H9 (cell line): ENCODE measurements around the gene LRRTM2. TPM values are rescaled to one million over a fixed set of nuclear protein-coding genes. Genes with fewer than 3 reads are reported as not detected.

Source experiments
- DNase-seq: peaks from one replicate; pipeline ENCODE4 v3.0.0-alpha.2; 2017
- H2AFZ ChIP-seq: one replicate; pipeline ENCODE4 v1.6.1; 2013; ENCODE audit warnings: mild to moderate bottlenecking, low read length, control low read depth, moderate library complexity
- H2AK5ac ChIP-seq: 2 replicates; pipeline ENCODE4 v1.6.1; 2013; ENCODE audit warnings: low read length, control low read depth, mixed read lengths; ENCODE audit not compliant: insufficient read length
- H2BK120ac ChIP-seq: one replicate; pipeline ENCODE4 v1.6.1; 2013; ENCODE audit warnings: low read depth, mild to moderate bottlenecking, low read length, control low read depth, inconsistent platforms; ENCODE audit not compliant: poor library complexity, severe bottlenecking
- H2BK12ac ChIP-seq: 2 replicates; pipeline ENCODE4 v1.6.1; 2013; ENCODE audit warnings: low read length, control low read depth, mixed read lengths, low read depth; ENCODE audit not compliant: insufficient read length
- H2BK15ac ChIP-seq: 2 replicates; pipeline ENCODE4 v1.6.1; 2013; ENCODE audit warnings: low read depth, low read length, control low read depth
- H2BK20ac ChIP-seq: one replicate; pipeline ENCODE4 v1.6.1; 2013; ENCODE audit warnings: low read depth, mild to moderate bottlenecking, low read length, control low read depth, inconsistent platforms; ENCODE audit not compliant: poor library complexity, severe bottlenecking
- H2BK5ac ChIP-seq: 2 replicates; pipeline ENCODE4 v1.6.1; 2013; ENCODE audit warnings: low read length, control low read depth, mixed read lengths; ENCODE audit not compliant: insufficient read length
- H3K14ac ChIP-seq: 2 replicates; pipeline ENCODE4 v1.6.1; 2013; ENCODE audit warnings: low read length, control low read depth; ENCODE audit not compliant: insufficient read depth
- H3K18ac ChIP-seq: 2 replicates; pipeline ENCODE4 v1.6.1; 2013; ENCODE audit warnings: low read depth, mild to moderate bottlenecking, mixed read lengths, low read length, control low read depth; ENCODE audit not compliant: insufficient read length
- H3K23ac ChIP-seq: 2 replicates; pipeline ENCODE4 v1.6.1; 2013; ENCODE audit warnings: low read length, control low read depth, mixed read lengths, low read depth; ENCODE audit not compliant: insufficient read length
- H3K23me2 ChIP-seq: 2 replicates; pipeline ENCODE4 v1.6.1; 2013; ENCODE audit warnings: low read depth, mild to moderate bottlenecking, mixed read lengths, low read length, control low read depth; ENCODE audit not compliant: insufficient read length, poor library complexity, severe bottlenecking
- H3K27ac ChIP-seq: 2 replicates; pipeline ENCODE4 v1.5.1; 2013; ENCODE audit warnings: low read length, control low read depth, mixed read lengths, low read depth; ENCODE audit not compliant: insufficient read length
- H3K27me3 ChIP-seq: 2 replicates; pipeline ENCODE4 v1.6.1; 2013; ENCODE audit warnings: low read length, control low read depth, inconsistent platforms; ENCODE audit not compliant: insufficient read depth
- H3K4ac ChIP-seq: 2 replicates; pipeline ENCODE4 v1.6.1; 2013; ENCODE audit warnings: low read depth, mild to moderate bottlenecking, control low read depth, inconsistent platforms, low read length, moderate library complexity
- H3K4me1 ChIP-seq: 2 replicates; pipeline ENCODE4 v1.6.1; 2013; ENCODE audit warnings: low read length, control low read depth, inconsistent platforms; ENCODE audit not compliant: insufficient read depth
- H3K4me2 ChIP-seq: 2 replicates; pipeline ENCODE4 v1.6.1; 2013; ENCODE audit warnings: low read length, control low read depth, mixed read lengths; ENCODE audit not compliant: insufficient read length, insufficient read depth
- H3K56ac ChIP-seq: 2 replicates; pipeline ENCODE4 v1.6.1; 2013; ENCODE audit warnings: low read depth, mild to moderate bottlenecking, mixed read lengths, low read length, control low read depth; ENCODE audit not compliant: insufficient read length
- H3K79me1 ChIP-seq: 2 replicates; pipeline ENCODE4 v1.6.1; 2013; ENCODE audit warnings: low read depth, mild to moderate bottlenecking, moderate library complexity, low read length, control low read depth, inconsistent platforms; ENCODE audit not compliant: insufficient read depth, poor library complexity, severe bottlenecking
- H3K79me2 ChIP-seq: 2 replicates; pipeline ENCODE4 v1.6.1; 2013; ENCODE audit warnings: low read length, control low read depth, inconsistent platforms; ENCODE audit not compliant: insufficient read depth
- H3K9ac ChIP-seq: 2 replicates; pipeline ENCODE4 v1.6.1; 2013; ENCODE audit warnings: low read length, control low read depth, mixed read lengths; ENCODE audit not compliant: insufficient read length; ENCODE audit errors: extremely low read depth
- H3K9me3 ChIP-seq: one replicate; pipeline ENCODE4 v1.6.1; 2013; ENCODE audit warnings: low read depth, low read length, inconsistent platforms; ENCODE audit not compliant: control insufficient read depth
- H3T11ph ChIP-seq: one replicate; pipeline ENCODE4 v1.6.1; 2013; ENCODE audit warnings: mild to moderate bottlenecking, low read length, control low read depth, inconsistent platforms
- H4K20me1 ChIP-seq: one replicate; pipeline ENCODE4 v1.6.1; 2013; ENCODE audit not compliant: control insufficient read depth, insufficient read length, insufficient read depth
- H4K5ac ChIP-seq: 2 replicates; pipeline ENCODE4 v1.6.1; 2013; ENCODE audit warnings: low read depth, mild to moderate bottlenecking, mixed read lengths, low read length, control low read depth; ENCODE audit not compliant: insufficient read length
- H4K8ac ChIP-seq: replicated peaks from 2 replicates; pipeline ENCODE4 v1.6.1; 2013; ENCODE audit warnings: low read length, control low read depth, mixed read lengths, low read depth; ENCODE audit not compliant: insufficient read length
- H4K91ac ChIP-seq: 2 replicates; pipeline ENCODE4 v1.6.1; 2013; ENCODE audit warnings: low read depth, mild to moderate bottlenecking, moderate library complexity, mixed read lengths, low read length, control low read depth; ENCODE audit not compliant: insufficient read length
- H3K27ac Mint-ChIP-seq, 3 experiments: 2 replicates in 2 of 3; 3 replicates in 1 of 3; pipeline ENCODE4 v1.8.0; 2020 to 2021; ENCODE audit warnings: mixed read lengths in 3 of 3, mild to moderate bottlenecking in 1 of 3, moderate library complexity in 1 of 3
- H3K27me3 Mint-ChIP-seq: 2 replicates; pipeline ENCODE4 v1.8.0; 2021; ENCODE audit warnings: low read depth, mild to moderate bottlenecking, moderate library complexity, mixed read lengths
- H3K36me3 Mint-ChIP-seq, 3 experiments: 2 replicates in 2 of 3; 3 replicates in 1 of 3; pipeline ENCODE4 v1.8.0; 2020 to 2021; ENCODE audit warnings: low read depth in 3 of 3, mixed read lengths in 3 of 3; ENCODE audit not compliant: insufficient read depth in 1 of 3
- H3K4me1 Mint-ChIP-seq, 2 experiments: 2 replicates each; pipeline ENCODE4 v1.8.0; 2020; ENCODE audit warnings: mixed read lengths in 2 of 2
- H3K4me3 Mint-ChIP-seq, 2 experiments: 2 replicates in 1 of 2; 3 replicates in 1 of 2; pipeline ENCODE4 v1.8.0; 2020 to 2021; ENCODE audit warnings: mild to moderate bottlenecking in 2 of 2, mixed read lengths in 2 of 2, moderate library complexity in 1 of 2
- H3K9me3 Mint-ChIP-seq, 2 experiments: 2 replicates in 1 of 2; 3 replicates in 1 of 2; pipeline ENCODE4 v1.8.0; 2020; ENCODE audit warnings: mild to moderate bottlenecking in 2 of 2, mixed read lengths in 2 of 2, moderate library complexity in 1 of 2
- WGBS: extraction: QIAGEN DNeasy Blood & Tissue Kit; methylation state at CpG from one replicate; pipeline ENCODE4 v1.1.7; 2013; ENCODE audit warnings: missing lambda C conversion rate, low lambda C conversion rate, mixed read lengths; ENCODE audit not compliant: insufficient read length; ENCODE audit errors: extremely low coverage; 5-methylcytosine and 5-hydroxymethylcytosine counted together
- total RNA-seq: library from RNA; stranded (reverse); gene quantifications from 2 replicates; pipeline ENCODE4 v1.2.1, GENCODE V29; 2021
- TF ChIP-seq, protein P1 (sequence below): fragments of 200-600 bp; sonication (generic); conservative IDR thresholded peaks from 3 replicates; pipeline ENCODE4 v1.8.0; 2021; ENCODE audit warnings: antibody characterized with exemption, mild to moderate bottlenecking

LRRTM2 gene
- total RNA-seq, 1 experiment from 2014 or later: not detected

DNA sequence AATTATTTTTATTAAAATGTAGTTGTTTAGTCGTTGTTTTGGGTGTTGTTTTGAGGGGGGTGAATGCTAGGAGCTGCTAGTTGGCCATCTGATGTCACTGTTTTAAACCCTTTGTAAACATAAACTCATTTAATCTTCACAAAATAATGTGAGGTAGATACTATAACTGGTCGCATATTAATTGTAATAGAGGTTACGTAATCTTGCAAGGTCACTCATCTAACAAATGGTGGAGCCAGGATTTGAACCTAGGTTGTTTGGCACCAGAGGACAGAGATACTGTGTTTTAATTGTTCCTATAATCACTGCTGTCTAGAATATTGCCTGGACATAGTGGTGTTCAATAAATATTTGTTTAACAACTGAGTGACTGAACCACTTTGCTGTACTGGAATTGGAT, 54.4 kb downstream of the LRRTM2 start:
- H3K56ac ChIP-seq: no peak overlapping the region
- WGBS: no CpG with 5 or more reads among the region's 3 CpGs
- no peak overlapping the region for H3K27ac Mint-ChIP-seq
- H3K9ac ChIP-seq: no peak overlapping the region
- peaks cover 4 to 26% (median 26%) of the 10 kb centered on the region in 3 experiments; a peak in 6 of 7 replicates for H3K36me3 Mint-ChIP-seq
- H3K4me2 ChIP-seq: no peak overlapping the region
- TF ChIP-seq, protein P1, sequence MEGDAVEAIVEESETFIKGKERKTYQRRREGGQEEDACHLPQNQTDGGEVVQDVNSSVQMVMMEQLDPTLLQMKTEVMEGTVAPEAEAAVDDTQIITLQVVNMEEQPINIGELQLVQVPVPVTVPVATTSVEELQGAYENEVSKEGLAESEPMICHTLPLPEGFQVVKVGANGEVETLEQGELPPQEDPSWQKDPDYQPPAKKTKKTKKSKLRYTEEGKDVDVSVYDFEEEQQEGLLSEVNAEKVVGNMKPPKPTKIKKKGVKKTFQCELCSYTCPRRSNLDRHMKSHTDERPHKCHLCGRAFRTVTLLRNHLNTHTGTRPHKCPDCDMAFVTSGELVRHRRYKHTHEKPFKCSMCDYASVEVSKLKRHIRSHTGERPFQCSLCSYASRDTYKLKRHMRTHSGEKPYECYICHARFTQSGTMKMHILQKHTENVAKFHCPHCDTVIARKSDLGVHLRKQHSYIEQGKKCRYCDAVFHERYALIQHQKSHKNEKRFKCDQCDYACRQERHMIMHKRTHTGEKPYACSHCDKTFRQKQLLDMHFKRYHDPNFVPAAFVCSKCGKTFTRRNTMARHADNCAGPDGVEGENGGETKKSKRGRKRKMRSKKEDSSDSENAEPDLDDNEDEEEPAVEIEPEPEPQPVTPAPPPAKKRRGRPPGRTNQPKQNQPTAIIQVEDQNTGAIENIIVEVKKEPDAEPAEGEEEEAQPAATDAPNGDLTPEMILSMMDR: no peak
- H3K4me1 Mint-ChIP-seq: peaks cover 25 to 43% of the 10 kb centered on the region in 2 experiments
- no peak overlapping the region for H4K5ac ChIP-seq
- no peaks in the 10 kb centered on the region for H3K27me3 Mint-ChIP-seq
- peaks cover 5% of the 10 kb centered on the region for H3K79me1 ChIP-seq
- no peak overlapping the region for H3K23ac ChIP-seq
- no peak overlapping the region for H4K8ac ChIP-seq
- H2BK5ac ChIP-seq: no peak overlapping the region
- no peaks in the 10 kb centered on the region for H4K20me1 ChIP-seq
- no peak overlapping the region for H2AK5ac ChIP-seq
- no peak overlapping the region for H3K4me3 Mint-ChIP-seq
- no peak overlapping the region for H3K18ac ChIP-seq
- H3K9me3 ChIP-seq: no peaks in the 10 kb centered on the region
- no peaks in the 10 kb centered on the region for H3K27me3 ChIP-seq
- no peak overlapping the region for H2BK12ac ChIP-seq
- H2BK15ac ChIP-seq: no peak overlapping the region
- H3K9me3 Mint-ChIP-seq: no peaks in the 10 kb centered on the region
- peaks cover 2% of the 10 kb centered on the region; the same call in 1 of the 2 replicates for H3K79me2 ChIP-seq
- peaks cover 3% of the 10 kb centered on the region; the same call in 1 of the 2 replicates for H3K4me1 ChIP-seq
- no peak overlapping the region for H2AFZ ChIP-seq
- H3K23me2 ChIP-seq: no peaks in the 10 kb centered on the region
- H3K14ac ChIP-seq: no peak overlapping the region
- DNase-seq: no peak
- no peak overlapping the region for H3K27ac ChIP-seq
- H3K4ac ChIP-seq: no peak overlapping the region
- H3T11ph ChIP-seq: no peak overlapping the region
- H4K91ac ChIP-seq: no peak overlapping the region
- H2BK120ac ChIP-seq: no peak overlapping the region
- H2BK20ac ChIP-seq: no peak overlapping the region
